Common myeloid progenitor, CD34-positive (primary cell): Measurements from ENCODE around the gene TNFRSF8.

Experiments used
- CTCF ChIA-PET: fragments of 350-600 bp; sonication (Branson Sonifier 250); formaldehyde crosslinking; loops from one replicate; lab custom pipeline; 2021; ENCODE audit warnings: antibody characterized with exemption; lab: Charles Lee
- POLR2A ChIA-PET: fragments of 350-600 bp; sonication (Branson Sonifier 250); formaldehyde crosslinking; loops from one replicate; lab custom pipeline; 2021; ENCODE audit warnings: antibody characterized with exemption; lab: Charles Lee
- DNase-seq, 3 donors: peaks; one replicate each; pipeline versions ENCODE4 v3.0.0 to v3.0.0-alpha.2; 2013
- H3K27ac ChIP-seq, 2 experiments: 1 replicate in 1 of 2; 2 replicates in 1 of 2; pipeline ENCODE4 v1.7.0; 2013; ENCODE audit warnings: inconsistent platforms in 2 of 2, low read length in 2 of 2, mild to moderate bottlenecking in 2 of 2, low read depth in 1 of 2, moderate library complexity in 1 of 2; ENCODE audit not compliant: severe bottlenecking in 2 of 2, insufficient read depth in 1 of 2, poor library complexity in 1 of 2
- H3K27me3 ChIP-seq, 5 experiments: replicated peaks in 2 of 5; 1 replicate in 3 of 5; 2 replicates in 2 of 5; pipeline versions ENCODE4 v1.6.1 to v1.7.0; 2013; ENCODE audit warnings: low read length in 4 of 5, mild to moderate bottlenecking in 2 of 5, moderate library complexity in 2 of 5, inconsistent platforms in 1 of 5; ENCODE audit not compliant: insufficient read depth in 5 of 5, control insufficient read depth in 4 of 5
- H3K36me3 ChIP-seq, 4 experiments: 1 replicate in 2 of 4; 2 replicates in 2 of 4; pipeline versions ENCODE4 v1.6.1 to v1.7.0; 2013; ENCODE audit warnings: low read length in 3 of 4, control low read depth in 1 of 4, mild to moderate bottlenecking in 1 of 4; ENCODE audit not compliant: control insufficient read depth in 4 of 4, insufficient read depth in 4 of 4
- H3K4me1 ChIP-seq, 4 experiments: 1 replicate in 3 of 4; 2 replicates in 1 of 4; pipeline versions ENCODE4 v1.6.1 to v1.7.1; 2013; ENCODE audit warnings: low read length in 3 of 4, mild to moderate bottlenecking in 3 of 4, control low read depth in 1 of 4, inconsistent platforms in 1 of 4, moderate library complexity in 1 of 4; ENCODE audit not compliant: control insufficient read depth in 4 of 4, insufficient read depth in 4 of 4; ENCODE audit errors: control extremely low read depth in 1 of 4
- H3K4me3 ChIP-seq, 7 experiments: 1 replicate in 4 of 7; 2 replicates in 3 of 7; pipeline versions ENCODE4 v1.5.1 to v1.7.0; 2013; ENCODE audit warnings: mild to moderate bottlenecking in 7 of 7, low read length in 6 of 7, moderate library complexity in 6 of 7, inconsistent platforms in 2 of 7, low read depth in 2 of 7, control low read depth in 1 of 7; ENCODE audit not compliant: insufficient read depth in 4 of 7, control insufficient read depth in 1 of 7; ENCODE audit errors: extremely low read depth in 1 of 7
- H3K9me3 ChIP-seq, 5 experiments: 1 replicate in 4 of 5; 2 replicates in 1 of 5; pipeline versions ENCODE4 v1.6.1 to v1.7.1; 2013; ENCODE audit warnings: low read length in 4 of 5, mild to moderate bottlenecking in 2 of 5, inconsistent platforms in 1 of 5, low read depth in 1 of 5, moderate library complexity in 1 of 5; ENCODE audit not compliant: control insufficient read depth in 4 of 5, insufficient read depth in 2 of 5; ENCODE audit errors: control extremely low read depth in 1 of 5
- WGBS: methylation state at CpG from one replicate; pipeline ENCODE4 v1.1.5; 2013; ENCODE audit not compliant: insufficient coverage; 5-methylcytosine and 5-hydroxymethylcytosine counted together

TNFRSF8 gene

DNA sequence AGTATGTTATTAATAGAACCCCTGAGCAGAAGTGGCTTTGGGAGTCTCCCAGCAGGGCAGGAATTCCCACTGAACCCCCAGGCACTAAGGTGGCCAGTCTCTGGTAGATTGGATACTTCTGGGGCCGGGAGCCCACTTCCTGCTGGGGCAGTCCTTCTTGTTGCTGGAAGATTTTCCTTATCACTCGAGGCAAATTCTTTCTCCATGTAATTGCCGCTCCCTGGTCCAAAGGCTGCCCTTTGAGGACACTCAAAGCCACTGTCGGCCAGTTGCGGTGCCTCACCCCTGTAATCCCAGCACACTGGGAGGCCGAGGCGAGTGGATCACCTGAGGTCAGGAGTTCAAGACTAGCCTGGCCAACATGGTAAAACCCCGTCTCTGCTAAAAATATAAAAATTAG lies 81.1 kb downstream of the TNFRSF8 start:
- Histone ChIP-seq H3K4me1 (peaks cover 12 to 93% (median 82%) of the 10 kb centered on the region in 4 experiments), H3K27ac (no peak overlapping the region), H3K36me3 (no peaks in the 10 kb centered on the region), H3K4me3 (peak overlapping the region in 1 of 7 experiments; percentile 28), H3K27me3 (no peaks in the 10 kb centered on the region), H3K9me3 (no peaks in the 10 kb centered on the region)
- ChIA-PET CTCF (interaction anchor here (2.9 kb wide), 1 partner anchor 19 kb away, joined by 12 read pairs; no protein-coding TSS in a partner anchor), POLR2A (interaction anchor here (1.2 kb wide), 1 partner anchor 18 kb away, joined by 3 read pairs; no protein-coding TSS in a partner anchor)
- DNase-seq, result no peak
- WGBS, result 94% methylated on average over 8 of the region's 8 CpGs

GRCh38 chr1:12144969-12145368 lies 81.9 kb downstream of the TNFRSF8 start:
- Histone ChIP-seq H3K36me3 (no peaks in the 10 kb centered on the region), H3K4me3 (no peak overlapping the region), H3K9me3 (peaks cover 0 to 4% (median 0%) of the 10 kb centered on the region in 5 experiments), H3K4me1 (peaks cover 14 to 99% (median 90%) of the 10 kb centered on the region in 4 experiments), H3K27me3 (no peaks in the 10 kb centered on the region), H3K27ac (no peak overlapping the region)
- 97% methylated on average over 4 of the region's 4 CpGs for WGBS
- CTCF ChIA-PET, result interaction anchor here (1.4 kb wide), 1 partner anchor 24 kb away, joined by 3 read pairs; no protein-coding TSS in a partner anchor
- DNase-seq, result no peak
- POLR2A ChIA-PET, result no interaction called here

DNA sequence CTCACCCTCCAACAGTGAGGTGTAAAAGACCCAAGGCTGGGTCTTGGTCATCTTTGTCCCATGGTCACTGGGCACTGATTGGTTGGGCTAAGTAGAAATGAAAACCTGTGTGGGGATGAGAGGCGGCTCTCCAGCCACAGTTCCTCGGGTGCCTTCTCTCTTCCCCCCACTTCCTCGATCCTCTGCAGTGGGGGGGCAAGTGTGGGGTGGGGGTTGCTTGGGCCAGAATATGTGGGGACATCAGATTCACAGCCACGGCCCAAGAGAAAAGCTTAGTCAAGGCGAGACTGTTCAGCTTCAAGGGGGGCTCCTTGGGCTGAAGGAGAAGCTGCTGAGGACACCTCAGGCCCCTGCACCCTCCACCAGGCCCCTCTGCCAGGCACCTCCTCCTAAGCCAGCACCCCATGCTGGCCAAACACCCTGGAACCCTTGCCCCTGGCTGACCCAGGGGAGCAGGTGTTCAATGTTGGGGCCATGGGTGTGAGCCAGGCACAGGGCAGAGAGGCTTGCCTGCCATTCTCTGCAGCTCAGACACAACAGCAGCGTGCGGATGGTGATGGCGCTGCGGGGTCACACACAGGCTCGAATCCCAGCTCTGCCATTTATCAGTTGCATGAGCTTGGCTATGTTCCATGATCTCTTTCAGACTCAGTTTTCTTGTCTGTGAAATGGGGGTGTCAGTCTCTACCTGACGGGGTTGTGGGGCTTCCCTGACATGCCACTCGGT lies 82.7 kb downstream of the TNFRSF8 start:
- Histone ChIP-seq H3K9me3 (peaks cover 0 to 4% (median 0%) of the 10 kb centered on the region in 5 experiments), H3K4me1 (peaks cover 19 to 99% (median 96%) of the 10 kb centered on the region in 4 experiments), H3K4me3 (no peak overlapping the region), H3K27me3 (no peaks in the 10 kb centered on the region), H3K36me3 (no peaks in the 10 kb centered on the region), H3K27ac (no peak overlapping the region)
- WGBS, result 85% methylated on average over 10 of the region's 12 CpGs
- CTCF ChIA-PET, result interaction anchor here (1.0 to 1.4 kb wide), 2 partner anchors 12 to 23 kb away, joined by 3 read pairs; no protein-coding TSS in a partner anchor
- POLR2A ChIA-PET, result no interaction called here
- DNase-seq, result no peak

DNA sequence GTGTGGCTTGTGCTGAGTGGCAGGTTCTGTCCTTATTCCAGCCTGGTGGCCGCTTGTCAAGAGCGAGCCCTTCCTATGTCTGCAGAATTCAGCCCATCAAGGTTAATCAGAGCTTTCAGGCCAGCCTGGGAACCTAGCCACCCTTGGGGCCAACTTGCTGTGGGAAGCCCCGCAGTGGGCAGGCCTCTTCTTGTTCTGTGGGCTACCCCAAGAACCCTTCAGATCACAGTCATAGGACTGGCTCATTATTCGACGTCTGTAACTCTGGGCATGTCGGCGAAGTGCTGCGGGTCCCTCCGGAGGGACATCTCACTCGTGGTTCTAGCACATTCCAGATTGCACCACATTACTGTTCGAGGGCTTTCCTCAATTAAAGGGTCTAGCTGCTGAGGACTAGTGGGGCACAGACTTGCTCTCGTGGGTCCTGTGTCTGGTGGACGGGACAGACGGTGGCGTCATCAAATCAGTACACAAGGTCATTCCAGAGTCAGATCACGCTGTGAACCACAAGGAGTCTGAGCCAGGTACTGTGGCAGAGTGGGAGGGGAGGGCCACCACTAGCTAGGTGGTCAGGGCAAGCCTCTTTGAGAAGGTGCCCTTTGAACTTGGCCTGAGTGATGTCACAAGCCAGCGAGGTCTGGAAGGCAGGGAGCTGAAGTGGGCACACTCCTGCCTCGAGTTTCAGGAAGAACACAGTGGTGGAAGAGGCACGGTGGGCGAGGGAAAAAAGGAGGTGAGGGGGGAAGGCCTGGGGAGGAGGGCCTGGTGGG lies 83.4 kb downstream of the TNFRSF8 start:
- H3K36me3 ChIP-seq, result no peaks in the 10 kb centered on the region
- ChIA-PET POLR2A (interaction anchor here (1.0 kb wide), 1 partner anchor 11 kb away, joined by 3 read pairs; no protein-coding TSS in a partner anchor), CTCF (interaction anchor here (1.0 to 1.9 kb wide), 4 partner anchors 11 to 23 kb away, joined by 3 to 5 read pairs (median 4); no protein-coding TSS in a partner anchor)
- 81% methylated on average over 20 of the region's 20 CpGs for WGBS
- H3K27ac ChIP-seq, result no peak overlapping the region
- H3K4me3 ChIP-seq, result no peak overlapping the region
- DNase-seq, result no peak
- H3K9me3 ChIP-seq, result peaks cover 0 to 4% (median 0%) of the 10 kb centered on the region in 5 experiments
- H3K27me3 ChIP-seq, result no peaks in the 10 kb centered on the region
- peaks cover 19 to 99% (median 96%) of the 10 kb centered on the region in 4 experiments for H3K4me1 ChIP-seq

DNA sequence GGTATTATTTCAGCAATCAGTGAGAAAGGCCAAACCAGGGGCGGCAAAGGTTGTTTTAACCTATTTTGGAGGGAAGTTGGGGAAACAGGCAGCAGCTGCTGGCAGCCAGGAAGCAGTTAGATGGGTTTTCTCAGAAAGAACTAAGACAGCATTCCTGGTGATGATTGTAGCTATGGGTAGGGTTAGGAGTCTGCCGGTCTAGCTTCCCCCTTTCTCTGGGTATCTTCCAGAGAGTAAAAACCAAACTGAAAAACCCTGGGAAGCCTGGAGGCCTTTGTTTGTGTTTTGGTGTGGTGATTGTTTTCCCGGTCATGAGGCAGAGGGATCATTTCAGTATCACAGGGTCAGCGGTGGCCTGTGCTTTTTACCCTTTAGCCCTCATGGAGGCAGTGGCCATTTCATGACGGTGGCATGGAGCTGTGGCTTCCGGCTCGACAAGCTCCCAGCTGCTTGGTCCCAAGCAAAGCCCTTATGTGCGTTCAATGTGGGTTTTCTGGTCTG lies 84.1 kb downstream of the TNFRSF8 start:
- H3K27me3 ChIP-seq, result no peaks in the 10 kb centered on the region
- POLR2A ChIA-PET, result interaction anchor here (1.0 kb wide), 1 partner anchor 10 kb away, joined by 3 read pairs; no protein-coding TSS in a partner anchor
- peaks cover 22 to 99% (median 96%) of the 10 kb centered on the region in 4 experiments for H3K4me1 ChIP-seq
- CTCF ChIA-PET, result interaction anchor here (1.0 to 2.7 kb wide), 5 partner anchors 10 to 36 kb away, joined by 3 to 10 read pairs (median 5); no protein-coding TSS in a partner anchor
- peaks cover 0 to 4% (median 0%) of the 10 kb centered on the region in 5 experiments for H3K9me3 ChIP-seq
- no peak for DNase-seq
- 62% methylated on average over 8 of the region's 8 CpGs for WGBS
- H3K27ac ChIP-seq, result peak overlapping the region in 1 of 2 experiments; percentile 36
- H3K4me3 ChIP-seq, result no peak overlapping the region
- no peaks in the 10 kb centered on the region for H3K36me3 ChIP-seq

- Histone ChIP-seq H3K4me3 (no peak overlapping the region), H3K36me3 (no peaks in the 10 kb centered on the region), H3K9me3 (peaks cover 0 to 4% (median 0%) of the 10 kb centered on the region in 5 experiments), H3K27me3 (no peaks in the 10 kb centered on the region), H3K4me1 (peaks cover 28 to 99% (median 94%) of the 10 kb centered on the region in 4 experiments), H3K27ac (no peak overlapping the region)
- POLR2A ChIA-PET, result no interaction called here
- 40% methylated on average over 2 of the region's 8 CpGs for WGBS
- CTCF ChIA-PET, result interaction anchor here (0.6 to 3.4 kb wide), 9 partner anchors 9 to 1553 kb away, joined by 3 to 10 read pairs (median 5); no protein-coding TSS in a partner anchor
- peak in 1 of 3 donors; percentile 53 for DNase-seq
Measured at GRCh38 chr1:12148160-12148957, 85.3 kb downstream of the TNFRSF8 start.
